Measurements from ENCODE around the gene SLC43A2. TPM values are rescaled to one million over a fixed set of nuclear protein-coding genes. Genes with fewer than 3 reads are reported as not detected.
A peak's percentile ranks its signal among the peaks of the same experiment; 100 is the strongest.

The SLC43A2 gene
- total RNA-seq, 1 experiment from 2014 or later: 12.6 TPM

DNA sequence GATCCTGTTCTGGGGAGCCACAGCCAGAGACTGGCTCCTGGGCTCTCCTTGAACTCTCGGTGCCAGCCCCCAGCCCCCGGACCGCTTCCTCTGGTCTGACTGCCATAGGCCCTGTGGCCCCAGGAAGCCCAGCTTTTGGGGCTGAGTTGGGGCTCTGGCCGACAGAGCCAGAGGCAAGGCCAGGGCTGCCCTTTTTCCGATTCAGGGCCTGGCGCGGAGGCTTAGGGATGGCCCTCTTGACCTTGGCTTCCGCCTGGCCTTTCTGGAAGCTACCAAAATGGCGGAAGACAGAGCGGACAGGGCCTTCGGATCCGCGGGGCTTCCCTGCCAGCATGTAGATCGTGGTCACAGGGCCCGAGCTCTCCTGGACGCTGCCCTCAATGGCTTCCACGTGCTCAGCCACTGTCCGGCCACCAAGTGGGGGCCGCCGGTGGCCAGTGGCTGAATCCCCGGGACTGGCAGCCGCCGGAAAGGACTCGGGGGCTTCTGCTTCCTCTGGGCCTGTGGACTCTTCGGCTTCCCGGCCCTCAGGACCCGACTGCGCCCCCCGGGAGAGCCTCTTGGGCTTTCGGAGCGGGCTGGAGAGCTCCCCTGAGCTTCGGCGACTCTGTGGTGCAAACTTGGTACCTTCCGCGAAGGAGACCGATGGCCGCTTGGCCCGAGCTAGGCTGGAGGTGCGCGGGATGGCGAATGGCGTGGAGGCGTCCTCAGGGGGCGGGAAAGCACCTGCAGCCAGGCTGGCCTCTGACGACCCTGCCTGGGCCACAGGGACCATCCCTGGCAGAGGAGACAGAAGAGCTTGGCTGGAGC is 6.4 kb upstream of the SLC43A2 start (continued):
- TF ChIP-seq ELF1 (IDR thresholded peaks at IDR 0.05; ENCODE audit: borderline replicate concordance, low read depth) (no peak), EZH2phosphoT487 (IDR thresholded peaks at IDR 0.05; ENCODE audit: borderline replicate concordance) (no peak), POLR2AphosphoS5 (IDR thresholded peaks at IDR 0.05; ENCODE audit: low read depth, low read length) (no peak), TCF7L2 (IDR thresholded peaks at IDR 0.05; ENCODE audit: borderline replicate concordance, extremely low read depth, insufficient read depth, insufficient read length) (no peak), YY1 (IDR thresholded peaks at IDR 0.05; ENCODE audit: extremely low read depth, insufficient replicate concordance, low read depth, low read length) (no peak), SP1 (IDR thresholded peaks at IDR 0.05; ENCODE audit: low read depth) (no peak)

DNA sequence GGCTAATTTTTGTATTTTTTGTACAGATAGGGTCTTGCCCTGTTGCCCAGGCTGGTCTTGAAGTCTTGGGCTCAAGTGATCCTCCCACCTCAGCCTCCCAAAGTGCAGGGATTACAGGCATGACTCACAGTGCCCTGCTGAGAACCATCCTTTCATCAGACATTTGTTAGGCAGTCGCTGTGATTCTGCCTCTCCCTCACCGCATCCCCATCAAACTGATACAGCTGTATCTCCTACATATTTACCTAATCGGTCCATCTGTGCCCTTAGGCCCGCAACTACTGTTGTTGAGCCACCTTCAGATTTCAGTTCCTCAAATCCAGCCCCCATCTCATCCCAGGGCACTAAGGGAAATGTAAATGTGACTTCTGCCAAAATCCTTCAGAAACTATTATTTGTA is 2.0 kb upstream of the SLC43A2 start:
- intact Hi-C loops (cut with micrococcal nuclease): loop anchor here (1.0 to 10.0 kb wide), 2 partner anchors 56 to 146 kb away; no protein-coding TSS in a partner anchor
- no peak overlapping the region for H3K4me3 ChIP-seq (replicated peaks in 1 of 2; ENCODE audit: low read depth in 1 of 2, low read length in 2 of 2)
- no peak overlapping the region for H3K27ac ChIP-seq (ENCODE audit: low read depth, low read length)
- peaks cover 13 to 41% of the 10 kb centered on the region in 2 experiments for H3K4me1 ChIP-seq (ENCODE audit: control insufficient read depth in 1 of 2, insufficient read depth in 2 of 2, low read length in 2 of 2)
- H2AFZ ChIP-seq (ENCODE audit: low read depth, low read length, poor library complexity, severe bottlenecking): no peak overlapping the region
- TF ChIP-seq, protein P1, sequence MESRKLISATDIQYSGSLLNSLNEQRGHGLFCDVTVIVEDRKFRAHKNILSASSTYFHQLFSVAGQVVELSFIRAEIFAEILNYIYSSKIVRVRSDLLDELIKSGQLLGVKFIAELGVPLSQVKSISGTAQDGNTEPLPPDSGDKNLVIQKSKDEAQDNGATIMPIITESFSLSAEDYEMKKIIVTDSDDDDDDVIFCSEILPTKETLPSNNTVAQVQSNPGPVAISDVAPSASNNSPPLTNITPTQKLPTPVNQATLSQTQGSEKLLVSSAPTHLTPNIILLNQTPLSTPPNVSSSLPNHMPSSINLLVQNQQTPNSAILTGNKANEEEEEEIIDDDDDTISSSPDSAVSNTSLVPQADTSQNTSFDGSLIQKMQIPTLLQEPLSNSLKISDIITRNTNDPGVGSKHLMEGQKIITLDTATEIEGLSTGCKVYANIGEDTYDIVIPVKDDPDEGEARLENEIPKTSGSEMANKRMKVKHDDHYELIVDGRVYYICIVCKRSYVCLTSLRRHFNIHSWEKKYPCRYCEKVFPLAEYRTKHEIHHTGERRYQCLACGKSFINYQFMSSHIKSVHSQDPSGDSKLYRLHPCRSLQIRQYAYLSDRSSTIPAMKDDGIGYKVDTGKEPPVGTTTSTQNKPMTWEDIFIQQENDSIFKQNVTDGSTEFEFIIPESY (IDR thresholded peaks at IDR 0.05; ENCODE audit: extremely low read depth, insufficient replicate concordance, low read length): no peak
- no peak for TF ChIP-seq CBX3 (IDR thresholded peaks at IDR 0.05; ENCODE audit: low read depth)
- TF ChIP-seq POLR2A (IDR thresholded peaks at IDR 0.05; ENCODE audit: borderline replicate concordance, extremely low read depth, insufficient read depth, insufficient read length): no peak
- TF ChIP-seq EGR1 (IDR thresholded peaks at IDR 0.05; ENCODE audit: low read depth): no peak
- TF ChIP-seq CEBPB (IDR thresholded peaks at IDR 0.05; ENCODE audit: low read depth): no peak
- TF ChIP-seq ZNF274 (IDR thresholded peaks at IDR 0.05; ENCODE audit: low read depth, low read length): no peak
- TF ChIP-seq FOSL1 (IDR thresholded peaks at IDR 0.05; ENCODE audit: low read depth): no peak
- TF ChIP-seq, protein P2, sequence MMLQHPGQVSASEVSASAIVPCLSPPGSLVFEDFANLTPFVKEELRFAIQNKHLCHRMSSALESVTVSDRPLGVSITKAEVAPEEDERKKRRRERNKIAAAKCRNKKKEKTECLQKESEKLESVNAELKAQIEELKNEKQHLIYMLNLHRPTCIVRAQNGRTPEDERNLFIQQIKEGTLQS (IDR thresholded peaks at IDR 0.05): no peak
- no peak for TF ChIP-seq EZH2phosphoT487 (IDR thresholded peaks at IDR 0.05; ENCODE audit: borderline replicate concordance)
- no peak for TF ChIP-seq YY1 (IDR thresholded peaks at IDR 0.05; ENCODE audit: extremely low read depth, insufficient replicate concordance, low read depth, low read length)
- DNase-seq (ENCODE audit: low read depth, low spot score) (no peak), ATAC-seq (no peak)
- peak overlapping the region; percentile 100 for H3K4me2 ChIP-seq (ENCODE audit: low read length)
- no peak overlapping the region for H3K9ac ChIP-seq (ENCODE audit: low read length)
- BruUV-seq (replicated peaks): no TSS peak
- no peaks in the 10 kb centered on the region for H4K20me1 ChIP-seq (ENCODE audit: insufficient read depth)
- H3K36me3 ChIP-seq (ENCODE audit: control insufficient read depth in 1 of 2, insufficient read depth in 2 of 2, low read length in 2 of 2): no peaks in the 10 kb centered on the region
- H3K79me2 ChIP-seq (ENCODE audit: insufficient read depth, low read length): no peaks in the 10 kb centered on the region
- no peaks in the 10 kb centered on the region for H3K9me2 ChIP-seq (ENCODE audit: insufficient read depth)
- ChIA-PET RAD21 (ENCODE audit: low non-redundant PET in 1 of 2, low total read pairs in 2 of 2, uncharacterized antibody in 2 of 2, unreplicated experiment in 2 of 2) (interaction anchor here (0.6 to 2.5 kb wide), 5 partner anchors 41 to 298 kb away, joined by 3 to 25 read pairs (median 7); no protein-coding TSS in a partner anchor), CTCF (interaction anchor here (0.6 to 3.6 kb wide), 17 partner anchors 8 to 371 kb away, joined by 3 to 113 read pairs (median 4); partner anchors contain the start of genes RILP and SCARF1), POLR2A (interaction anchor here (0.9 to 3.8 kb wide), 4 partner anchors 9 to 86 kb away, joined by 3 to 16 read pairs (median 4); no protein-coding TSS in a partner anchor)
- no peaks in the 10 kb centered on the region for H3K27me3 ChIP-seq (ENCODE audit: insufficient read depth, low read length)
- H3K9me3 ChIP-seq (ENCODE audit: control insufficient read depth in 1 of 2, insufficient read depth in 1 of 2, low read depth in 1 of 2, low read length in 2 of 2): no peaks in the 10 kb centered on the region
